ENCODE measurements around the gene TTL.
"Not testable (repeated sequence)": the region's sequence is repeated elsewhere in the genome, so short reads cannot be mapped to it uniquely, and the experiment has no call there.

The TTL gene

GRCh38 chr2:112540906-112541305 lies 59.0 kb downstream of the TTL start:
- no peaks in the 10 kb centered on the region for H3K27me3 ChIP-seq (replicated peaks; ENCODE audit: control insufficient read depth, insufficient read depth, low read length, poor library complexity, severe bottlenecking)
- H3K9me3 ChIP-seq (ENCODE audit: control insufficient read depth, low read length), result no peaks in the 10 kb centered on the region
- no peak for DNase-seq
- no peak overlapping the region for H3K27ac ChIP-seq (ENCODE audit: insufficient read depth, low read length, poor library complexity, severe bottlenecking)
- H3K4me3 ChIP-seq (ENCODE audit: insufficient read depth, low read depth, low read length, poor library complexity, severe bottlenecking), result peak overlapping the region; percentile 87
- H3K36me3 ChIP-seq (ENCODE audit: control insufficient read depth, insufficient read depth, low read length), result no peaks in the 10 kb centered on the region
- H3K4me1 ChIP-seq (ENCODE audit: control insufficient read depth, insufficient read depth, low read length, poor library complexity, severe bottlenecking), result peaks cover 11% of the 10 kb centered on the region

GRCh38 chr2:112541315-112542122 lies 59.6 kb downstream of the TTL start:
- H3K27ac ChIP-seq (ENCODE audit: insufficient read depth, low read length, poor library complexity, severe bottlenecking), result peak overlapping the region; percentile 84
- no peaks in the 10 kb centered on the region for H3K27me3 ChIP-seq (replicated peaks; ENCODE audit: control insufficient read depth, insufficient read depth, low read length, poor library complexity, severe bottlenecking)
- H3K36me3 ChIP-seq (ENCODE audit: control insufficient read depth, insufficient read depth, low read length), result no peaks in the 10 kb centered on the region
- peaks cover 11% of the 10 kb centered on the region for H3K4me1 ChIP-seq (ENCODE audit: control insufficient read depth, insufficient read depth, low read length, poor library complexity, severe bottlenecking)
- DNase-seq, result peak in 1 of 3 donors; percentile 64
- H3K9me3 ChIP-seq (ENCODE audit: control insufficient read depth, low read length), result no peaks in the 10 kb centered on the region
- peak overlapping the region; percentile 87 for H3K4me3 ChIP-seq (ENCODE audit: insufficient read depth, low read depth, low read length, poor library complexity, severe bottlenecking)

- Histone ChIP-seq H3K27ac (ENCODE audit: insufficient read depth, low read length, poor library complexity, severe bottlenecking) (peak within 1 kb of the TSS; percentile 84), H3K9me3 (ENCODE audit: control insufficient read depth, low read length) (no peaks in the 10 kb centered on the region), H3K4me1 (ENCODE audit: control insufficient read depth, insufficient read depth, low read length, poor library complexity, severe bottlenecking) (peaks cover 11% of the 10 kb centered on the region), H3K36me3 (ENCODE audit: control insufficient read depth, insufficient read depth, low read length) (peaks cover 6% of the 10 kb centered on the region), H3K4me3 (ENCODE audit: insufficient read depth, low read depth, low read length, poor library complexity, severe bottlenecking) (peak within 1 kb of the TSS; percentile 87), H3K27me3 (replicated peaks; ENCODE audit: control insufficient read depth, insufficient read depth, low read length, poor library complexity, severe bottlenecking) (no peaks in the 10 kb centered on the region)
- DNase-seq, result peak in 2 of 3 donors; percentile 44 to 68
These were observed 60.4 kb downstream of the TTL start, which contains the start of gene POLR1B for GRCh38 chr2:112542123-112542983. TSS of gene POLR1B (plus strand) at chr2:112542465. CDS start at chr2:112542495, 30 bp downstream.

- Histone ChIP-seq H3K9me3 (ENCODE audit: control insufficient read depth, low read length) (no peaks in the 10 kb centered on the region), H3K27ac (ENCODE audit: insufficient read depth, low read length, poor library complexity, severe bottlenecking) (peak overlapping the region; percentile 84), H3K27me3 (replicated peaks; ENCODE audit: control insufficient read depth, insufficient read depth, low read length, poor library complexity, severe bottlenecking) (no peaks in the 10 kb centered on the region), H3K4me1 (ENCODE audit: control insufficient read depth, insufficient read depth, low read length, poor library complexity, severe bottlenecking) (peaks cover 11% of the 10 kb centered on the region), H3K36me3 (ENCODE audit: control insufficient read depth, insufficient read depth, low read length) (peaks cover 14% of the 10 kb centered on the region), H3K4me3 (ENCODE audit: insufficient read depth, low read depth, low read length, poor library complexity, severe bottlenecking) (peak overlapping the region; percentile 87)
- DNase-seq, result no peak
These were observed 61.2 kb downstream of the TTL start for GRCh38 chr2:112542984-112543661.

GRCh38 chr2:112547333-112547732 lies 65.4 kb downstream of the TTL start:
- DNase-seq, result no peak
- H3K27ac ChIP-seq (ENCODE audit: insufficient read depth, low read length, poor library complexity, severe bottlenecking), result no peak overlapping the region
- no peak overlapping the region for H3K4me3 ChIP-seq (ENCODE audit: insufficient read depth, low read depth, low read length, poor library complexity, severe bottlenecking)
- H3K36me3 ChIP-seq (ENCODE audit: control insufficient read depth, insufficient read depth, low read length), result peaks cover 51% of the 10 kb centered on the region
- no peaks in the 10 kb centered on the region for H3K9me3 ChIP-seq (ENCODE audit: control insufficient read depth, low read length)
- peaks cover 11% of the 10 kb centered on the region for H3K4me1 ChIP-seq (ENCODE audit: control insufficient read depth, insufficient read depth, low read length, poor library complexity, severe bottlenecking)
- no peaks in the 10 kb centered on the region for H3K27me3 ChIP-seq (replicated peaks; ENCODE audit: control insufficient read depth, insufficient read depth, low read length, poor library complexity, severe bottlenecking)

GRCh38 chr2:112548980-112549379 lies 67.0 kb downstream of the TTL start:
- peaks cover 66% of the 10 kb centered on the region for H3K36me3 ChIP-seq (ENCODE audit: control insufficient read depth, insufficient read depth, low read length)
- H3K27me3 ChIP-seq (replicated peaks; ENCODE audit: control insufficient read depth, insufficient read depth, low read length, poor library complexity, severe bottlenecking), result no peaks in the 10 kb centered on the region
- H3K4me1 ChIP-seq (ENCODE audit: control insufficient read depth, insufficient read depth, low read length, poor library complexity, severe bottlenecking), result no peaks in the 10 kb centered on the region
- H3K4me3 ChIP-seq (ENCODE audit: insufficient read depth, low read depth, low read length, poor library complexity, severe bottlenecking), result no peak overlapping the region
- H3K27ac ChIP-seq (ENCODE audit: insufficient read depth, low read length, poor library complexity, severe bottlenecking), result no peak overlapping the region
- no peak for DNase-seq
- no peaks in the 10 kb centered on the region for H3K9me3 ChIP-seq (ENCODE audit: control insufficient read depth, low read length)

GRCh38 chr2:112566104-112566503 lies 84.1 kb downstream of the TTL start:
- no peak overlapping the region for H3K27ac ChIP-seq (ENCODE audit: insufficient read depth, low read length, poor library complexity, severe bottlenecking)
- H3K4me1 ChIP-seq (ENCODE audit: control insufficient read depth, insufficient read depth, low read length, poor library complexity, severe bottlenecking), result no peaks in the 10 kb centered on the region
- H3K27me3 ChIP-seq (replicated peaks; ENCODE audit: control insufficient read depth, insufficient read depth, low read length, poor library complexity, severe bottlenecking), result no peaks in the 10 kb centered on the region
- no peaks in the 10 kb centered on the region for H3K9me3 ChIP-seq (ENCODE audit: control insufficient read depth, low read length)
- no peak for DNase-seq
- peaks cover 69% of the 10 kb centered on the region for H3K36me3 ChIP-seq (ENCODE audit: control insufficient read depth, insufficient read depth, low read length)
- H3K4me3 ChIP-seq (ENCODE audit: insufficient read depth, low read depth, low read length, poor library complexity, severe bottlenecking), result no peak overlapping the region

GRCh38 chr2:112566508-112566907 lies 84.6 kb downstream of the TTL start:
- H3K4me3 ChIP-seq (ENCODE audit: insufficient read depth, low read depth, low read length, poor library complexity, severe bottlenecking); H3K4me1 ChIP-seq (ENCODE audit: control insufficient read depth, insufficient read depth, low read length, poor library complexity, severe bottlenecking); DNase-seq; H3K9me3 ChIP-seq (ENCODE audit: control insufficient read depth, low read length); H3K27ac ChIP-seq (ENCODE audit: insufficient read depth, low read length, poor library complexity, severe bottlenecking); H3K27me3 ChIP-seq (replicated peaks; ENCODE audit: control insufficient read depth, insufficient read depth, low read length, poor library complexity, severe bottlenecking): not testable (repeated sequence)
- peaks cover 70% of the 10 kb centered on the region for H3K36me3 ChIP-seq (ENCODE audit: control insufficient read depth, insufficient read depth, low read length)

GRCh38 chr2:112572005-112572404 lies 90.0 kb downstream of the TTL start:
- Histone ChIP-seq H3K27ac (ENCODE audit: insufficient read depth, low read length, poor library complexity, severe bottlenecking) (no peak overlapping the region), H3K9me3 (ENCODE audit: control insufficient read depth, low read length) (no peaks in the 10 kb centered on the region), H3K4me1 (ENCODE audit: control insufficient read depth, insufficient read depth, low read length, poor library complexity, severe bottlenecking) (no peaks in the 10 kb centered on the region), H3K27me3 (replicated peaks; ENCODE audit: control insufficient read depth, insufficient read depth, low read length, poor library complexity, severe bottlenecking) (no peaks in the 10 kb centered on the region), H3K4me3 (ENCODE audit: insufficient read depth, low read depth, low read length, poor library complexity, severe bottlenecking) (no peak overlapping the region), H3K36me3 (ENCODE audit: control insufficient read depth, insufficient read depth, low read length) (peaks cover 86% of the 10 kb centered on the region)
- no peak for DNase-seq

Data from effector memory CD4-positive, alpha-beta T cell (primary cell).